HCT116 (cell line): Measurements from ENCODE around the gene DMKN. TPM values are rescaled to one million over a fixed set of nuclear protein-coding genes. Genes with fewer than 3 reads are reported as not detected.

Experiments
- ATAC-seq: fragments of 200-7000 bp; cut with Tn5 transposase; 2 replicates; pipeline ENCODE4 v1.9.1; 2020; ENCODE audit warnings: mild to moderate bottlenecking, moderate library complexity
- BruUV-seq: library from RNA; stranded (reverse); fragments of 400-500 nt; replicated peaks from 2 replicates; lab custom pipeline; 2021; lab: Mats Ljungman, UMichigan
- CTCF ChIA-PET: fragments of 300-600 bp; sonication (Branson Sonifier 250); formaldehyde crosslinking; loops from one replicate; lab custom pipeline; 2021; ENCODE audit warnings: antibody characterized with exemption; lab: Charles Lee
- POLR2A ChIA-PET: fragments of 300-600, 350-600 bp; sonication (Branson Sonifier 250); formaldehyde crosslinking; loops from one replicate; lab custom pipeline; 2021; ENCODE audit warnings: antibody characterized with exemption; lab: Charles Lee
- RAD21 ChIA-PET, 2 experiments: fragments of 300-600 bp; sonication (Branson Sonifier 250); formaldehyde crosslinking; loops; one replicate each; lab custom pipeline; 2023; ENCODE audit warnings: low total read pairs in 2 of 2; ENCODE audit not compliant: uncharacterized antibody in 2 of 2, unreplicated experiment in 2 of 2, low non-redundant PET in 1 of 2; lab: Charles Lee
- DNase-seq: peaks from one replicate; pipeline ENCODE4 v3.0.0-alpha.2; 2010; ENCODE audit warnings: low read depth, low spot score
- H2AFZ ChIP-seq: fragments of 200-600 bp; shearing (Covaris generic), sonication (generic); 2 replicates; pipeline ENCODE4 v1.6.1; 2017; ENCODE audit warnings: low read depth, mixed run types, mixed read lengths, antibody characterized with exemption, low read length; ENCODE audit not compliant: poor library complexity, severe bottlenecking
- H3K27ac ChIP-seq: 2 replicates; pipeline ENCODE4 v1.5.1; 2012; ENCODE audit warnings: low read depth, low read length
- H3K27me3 ChIP-seq: fragments of 200-600 bp; sonication (generic); 2 replicates; pipeline ENCODE4 v1.6.1; 2016; ENCODE audit warnings: mixed run types, low read length, mixed read lengths; ENCODE audit not compliant: insufficient read depth
- H3K36me3 ChIP-seq, 2 experiments: fragments of 200-500 bp in 1 of 2; fragments of 200-600 bp in 1 of 2; sonication (Bioruptor generic) in 1 of 2; sonication (generic) in 1 of 2; 2 replicates each; pipeline versions ENCODE4 v1.5.1 to v1.6.1; 2014 to 2016; ENCODE audit warnings: low read length in 2 of 2, inconsistent platforms in 1 of 2, mixed read lengths in 1 of 2, mixed run types in 1 of 2; ENCODE audit not compliant: insufficient read depth in 2 of 2, control insufficient read depth in 1 of 2
- H3K4me1 ChIP-seq, 2 experiments: fragments of 200-600 bp in 1 of 2; sonication (generic) in 1 of 2; 2 replicates each; pipeline versions ENCODE4 v1.5.1 to v1.6.1; 2012 to 2017; ENCODE audit warnings: low read length in 2 of 2, inconsistent platforms in 1 of 2, mild to moderate bottlenecking in 1 of 2, mixed read lengths in 1 of 2, mixed run types in 1 of 2, moderate library complexity in 1 of 2; ENCODE audit not compliant: insufficient read depth in 2 of 2, control insufficient read depth in 1 of 2
- H3K4me2 ChIP-seq: fragments of 200-600 bp; sonication (generic); 2 replicates; pipeline ENCODE4 v1.6.1; 2017; ENCODE audit warnings: mixed run types, low read length, mixed read lengths
- H3K4me3 ChIP-seq, 2 experiments: fragments of 200-600 bp in 1 of 2; sonication (generic) in 1 of 2; replicated peaks in 1 of 2; 2 replicates each; pipeline ENCODE4 v1.5.1; 2011 to 2016; ENCODE audit warnings: low read length in 2 of 2, control low read depth in 1 of 2, low read depth in 1 of 2, mild to moderate bottlenecking in 1 of 2, mixed read lengths in 1 of 2, mixed run types in 1 of 2
- H3K79me2 ChIP-seq: fragments of 200-600 bp; sonication (generic); 2 replicates; pipeline ENCODE4 v1.6.1; 2017; ENCODE audit warnings: mild to moderate bottlenecking, mixed run types, low read length, moderate library complexity, mixed read lengths; ENCODE audit not compliant: insufficient read depth
- H3K9ac ChIP-seq: fragments of 200-600 bp; sonication (generic); 2 replicates; pipeline ENCODE4 v1.6.1; 2016; ENCODE audit warnings: low read length, mixed read lengths
- H3K9me2 ChIP-seq: fragments of 200-600 bp; sonication (generic), shearing (Covaris generic); 2 replicates; pipeline ENCODE4 v1.6.1; 2017; ENCODE audit warnings: mixed run types, mild to moderate bottlenecking, moderate library complexity; ENCODE audit not compliant: insufficient read depth
- H3K9me3 ChIP-seq, 2 experiments: fragments of 200-500 bp in 1 of 2; fragments of 200-600 bp in 1 of 2; sonication (Bioruptor generic) in 1 of 2; sonication (generic) in 1 of 2; 2 replicates each; pipeline ENCODE4 v1.6.1; 2014 to 2017; ENCODE audit warnings: low read length in 2 of 2, mixed read lengths in 2 of 2, inconsistent platforms in 1 of 2, low read depth in 1 of 2, mild to moderate bottlenecking in 1 of 2, mixed run types in 1 of 2, moderate library complexity in 1 of 2; ENCODE audit not compliant: control insufficient read depth in 1 of 2, insufficient read depth in 1 of 2
- H4K20me1 ChIP-seq: fragments of 200-600 bp; sonication (generic), shearing (Covaris generic); 2 replicates; pipeline ENCODE4 v1.6.1; 2017; ENCODE audit warnings: mixed run types, mild to moderate bottlenecking, moderate library complexity; ENCODE audit not compliant: insufficient read depth
- CBX3 ChIP-seq: IDR thresholded peaks from 2 replicates; pipeline ENCODE4 v1.6.1; 2012; ENCODE audit warnings: low read depth
- CTCF ChIP-seq, 3 experiments: fragments of 200-600 bp in 1 of 3; sonication (generic) in 1 of 3; IDR thresholded peaks in 2 of 3; conservative IDR thresholded peaks in 1 of 3; 2 replicates each; pipeline ENCODE4 v1.5.1; 2012 to 2017; ENCODE audit warnings: low read depth in 2 of 3, low read length in 2 of 3, antibody characterized with exemption in 1 of 3, borderline replicate concordance in 1 of 3, control low read depth in 1 of 3, mild to moderate bottlenecking in 1 of 3, mixed read lengths in 1 of 3, mixed run types in 1 of 3, moderate library complexity in 1 of 3; ENCODE audit not compliant: insufficient read depth in 1 of 3
- EGR1 ChIP-seq: IDR thresholded peaks from 2 replicates; pipeline ENCODE4 v1.6.1; 2012; ENCODE audit warnings: low read depth
- ELF1 ChIP-seq: IDR thresholded peaks from 2 replicates; pipeline ENCODE4 v1.6.1; 2012; ENCODE audit warnings: low read depth, borderline replicate concordance
- EZH2 ChIP-seq: fragments of 200-600 bp; sonication (generic); IDR thresholded peaks from 2 replicates; pipeline ENCODE4 v1.6.1; 2017; ENCODE audit warnings: antibody characterized with exemption, mixed run types
- EZH2phosphoT487 ChIP-seq: fragments of 200-600 bp; IDR thresholded peaks from 2 replicates; pipeline ENCODE4 v1.6.1; 2018; ENCODE audit warnings: antibody characterized with exemption, borderline replicate concordance
- FOSL1 ChIP-seq: IDR thresholded peaks from 2 replicates; pipeline ENCODE4 v1.6.1; 2012; ENCODE audit warnings: low read depth
- JUND ChIP-seq: IDR thresholded peaks from 2 replicates; pipeline ENCODE4 v1.6.1; 2012
- POLR2AphosphoS5 ChIP-seq: IDR thresholded peaks from 2 replicates; pipeline ENCODE4 v1.6.1; 2011; ENCODE audit warnings: mild to moderate bottlenecking, low read depth, low read length, moderate library complexity
- RAD21 ChIP-seq: IDR thresholded peaks from 2 replicates; pipeline ENCODE4 v1.6.1; 2012; ENCODE audit warnings: low read depth, mild to moderate bottlenecking
- SIN3A ChIP-seq: IDR thresholded peaks from 2 replicates; pipeline ENCODE4 v1.6.1; 2012; ENCODE audit warnings: low read depth
- SP1 ChIP-seq: IDR thresholded peaks from 2 replicates; pipeline ENCODE4 v1.6.1; 2012; ENCODE audit warnings: low read depth
- SRF ChIP-seq: IDR thresholded peaks from 2 replicates; pipeline ENCODE4 v1.6.1; 2012; ENCODE audit warnings: low read depth
- YY1 ChIP-seq: IDR thresholded peaks from 2 replicates; pipeline ENCODE4 v1.6.1; 2011; ENCODE audit warnings: low read length, low read depth, moderate library complexity, mild to moderate bottlenecking; ENCODE audit not compliant: insufficient replicate concordance; ENCODE audit errors: extremely low read depth
- ZFX ChIP-seq: fragments of 450-650 bp; IDR thresholded peaks from 2 replicates; pipeline ENCODE4 v1.6.1; 2017
- ZNF274 ChIP-seq: fragments of 200-500 bp; sonication (Bioruptor generic); IDR thresholded peaks from 2 replicates; pipeline ENCODE4 v1.6.1; 2014; ENCODE audit warnings: mild to moderate bottlenecking, low read depth, low read length, inconsistent platforms
- intact Hi-C: fragments of 100-400 bp; cut with micrococcal nuclease; formaldehyde crosslinking; loops from 2 replicates; pipeline ENCODE4 v1.10.0; 2022
- total RNA-seq: library from RNA; stranded (reverse); gene quantifications from one replicate; pipeline ENCODE4 v1.2.1, GENCODE V29; 2021; ENCODE audit not compliant: unreplicated experiment
- TF ChIP-seq, protein P1 (sequence below): IDR thresholded peaks from 2 replicates; pipeline ENCODE4 v1.6.1; 2012

DMKN gene
- total RNA-seq, 1 experiment from 2014 or later: 246 TPM

GRCh38 chr19:35507561-35507960, 5.9 kb downstream of the DMKN start:
- Histone ChIP-seq H3K27me3 (no peaks in the 10 kb centered on the region), H3K79me2 (peaks cover 49% of the 10 kb centered on the region), H3K27ac (no peak overlapping the region), H3K4me2 (no peak overlapping the region), H2AFZ (no peak overlapping the region), H3K9ac (no peak overlapping the region), H3K4me1 (peaks cover 5 to 20% of the 10 kb centered on the region in 2 experiments; a peak in 3 of 4 replicates), H3K9me2 (no peaks in the 10 kb centered on the region), H3K4me3 (no peak overlapping the region), H3K9me3 (no peaks in the 10 kb centered on the region), H4K20me1 (no peaks in the 10 kb centered on the region), H3K36me3 (peaks cover 15 to 33% of the 10 kb centered on the region in 2 experiments; a peak in 3 of 4 replicates)
- ChIA-PET POLR2A (no interaction called here), CTCF (interaction anchor here (2.5 kb wide), 1 partner anchor 12 kb away, joined by 11 read pairs; no protein-coding TSS in a partner anchor), RAD21 (no interaction called here)
- ATAC-seq (no peak), DNase-seq (no peak)
- no TSS peak for BruUV-seq
- intact Hi-C loops: no loop called here
- TF ChIP-seq ZNF274 (no peak), EGR1 (no peak), EZH2 (no peak), FOSL1 (no peak), RAD21 (no peak), SRF (no peak), CTCF (IDR thresholded peaks at IDR 0.05 in 2 of 3, conservative IDR thresholded peaks at IDR 0.05 in 1 of 3; ENCODE audit: borderline replicate concordance in 1 of 3, insufficient read depth in 1 of 3, low read depth in 2 of 3, low read length in 2 of 3) (no peak), SIN3A (no peak), JUND (no peak), ELF1 (no peak), POLR2AphosphoS5 (no peak), SP1 (no peak), YY1 (no peak), CBX3 (no peak), EZH2phosphoT487 (no peak), ZFX (no peak)
- TF ChIP-seq, protein P1, sequence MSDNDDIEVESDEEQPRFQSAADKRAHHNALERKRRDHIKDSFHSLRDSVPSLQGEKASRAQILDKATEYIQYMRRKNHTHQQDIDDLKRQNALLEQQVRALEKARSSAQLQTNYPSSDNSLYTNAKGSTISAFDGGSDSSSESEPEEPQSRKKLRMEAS: no peak
